Activated T-helper 1 cell treated with Interleukin-2 at 50 U/mL for 16 hours (primary cell): ENCODE data around the gene KLF6.

Experiments used
- DNase-seq: peaks from one replicate; pipeline ENCODE4 v3.0.0-alpha.2; 2020; ENCODE audit warnings: low read depth

Gene KLF6

GRCh38 chr10:3774814-3775695 lies 10.0 kb downstream of the KLF6 start:
- DNase-seq, result no peak

DNA sequence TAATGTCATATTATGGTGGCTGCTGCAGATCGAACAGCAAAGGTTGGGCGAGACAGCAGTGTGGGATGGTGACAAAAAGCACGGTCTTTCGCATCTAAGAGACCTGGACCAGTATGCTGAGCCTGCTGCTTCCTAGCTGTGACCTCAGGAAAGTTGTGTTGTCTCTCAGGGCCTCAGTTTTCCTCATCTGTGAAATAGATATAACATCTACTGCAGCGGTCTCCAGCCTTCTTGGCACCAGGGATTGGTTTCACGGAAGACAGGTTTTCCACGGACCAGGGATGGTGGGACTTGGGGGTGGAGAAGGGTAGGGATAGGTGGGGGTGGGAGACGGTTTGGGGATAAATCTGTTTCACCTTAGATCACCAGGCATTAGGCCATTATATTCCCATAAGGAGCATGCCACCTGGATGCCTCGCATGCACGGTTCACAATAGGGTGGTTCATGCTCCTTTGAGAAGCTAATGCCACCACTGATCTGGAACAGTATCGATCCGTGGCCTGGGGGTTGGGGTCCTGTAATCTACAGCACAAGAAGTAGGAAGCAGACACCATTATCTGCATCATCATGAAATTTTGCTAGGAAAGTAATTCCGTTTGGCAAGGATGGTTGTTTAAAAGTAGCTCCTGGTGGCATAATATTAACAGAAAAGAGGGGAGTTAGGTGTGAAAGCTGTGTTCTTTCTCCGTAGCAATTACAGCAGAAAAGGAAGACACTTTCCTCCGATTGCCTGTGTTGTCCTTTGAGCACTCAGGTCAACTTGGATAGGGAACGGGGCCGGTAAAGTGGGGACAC lies 10.8 kb downstream of the KLF6 start:
- DNase-seq, result no peak

DNA sequence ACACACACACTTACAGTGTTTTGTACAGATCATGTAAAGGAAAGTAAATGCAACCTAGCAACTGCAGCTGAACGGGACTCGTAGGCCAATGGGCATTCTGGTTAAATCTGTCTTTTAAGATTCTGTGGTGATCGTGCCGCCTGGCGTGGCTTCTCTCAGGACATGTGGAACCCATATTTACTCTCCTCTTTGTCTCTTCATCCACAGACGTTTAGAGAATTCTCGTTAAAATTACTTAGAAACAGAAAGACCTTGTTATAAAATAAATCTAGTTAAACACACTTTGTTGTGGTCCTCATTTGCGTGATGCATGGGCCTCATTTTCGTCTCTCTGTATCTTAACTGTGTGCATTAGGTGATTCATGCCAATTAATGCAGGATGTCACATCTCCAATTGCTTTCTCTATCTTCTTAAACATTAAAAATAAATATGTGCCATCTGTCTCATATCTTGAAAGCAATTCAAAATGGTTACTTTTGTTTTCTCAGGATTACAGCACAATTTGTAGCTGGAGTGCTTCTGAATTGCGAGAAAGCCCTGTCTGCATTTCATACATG lies 11.5 kb downstream of the KLF6 start:
- no peak for DNase-seq

- DNase-seq, result no peak
Observed at GRCh38 chr10:3772361-3773171, 12.4 kb downstream of the KLF6 start.

- DNase-seq, result no peak
Observed at GRCh38 chr10:3770611-3771110, 14.3 kb downstream of the KLF6 start.

GRCh38 chr10:3769556-3769955 lies 15.5 kb downstream of the KLF6 start:
- no peak for DNase-seq

GRCh38 chr10:3766046-3766756 lies 18.8 kb downstream of the KLF6 start:
- no peak for DNase-seq

DNA sequence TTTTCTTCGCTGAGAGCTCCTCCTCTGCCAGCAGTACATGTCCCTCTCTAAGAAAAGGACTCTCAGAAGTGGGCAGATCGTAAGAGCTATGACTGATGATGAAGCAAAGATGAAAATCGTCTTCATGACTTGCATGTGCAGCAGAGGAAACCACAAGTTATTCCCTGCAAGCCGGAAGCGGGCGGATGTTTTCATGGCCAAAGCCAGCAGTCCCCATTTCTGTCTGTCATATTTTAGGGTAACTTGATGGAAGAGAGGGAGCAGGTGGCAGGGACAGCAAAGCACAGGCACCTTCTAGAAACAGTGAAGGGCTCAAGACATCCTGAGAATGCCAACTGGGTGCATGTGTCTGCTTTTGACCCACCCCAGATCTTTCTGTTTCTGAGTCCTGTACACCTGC lies 19.9 kb downstream of the KLF6 start:
- DNase-seq, result no peak

- no peak for DNase-seq
Observed at GRCh38 chr10:3764626-3765112, 20.3 kb downstream of the KLF6 start.

- DNase-seq, result no peak
Observed at GRCh38 chr10:3763852-3764625, 21.0 kb downstream of the KLF6 start.

DNA sequence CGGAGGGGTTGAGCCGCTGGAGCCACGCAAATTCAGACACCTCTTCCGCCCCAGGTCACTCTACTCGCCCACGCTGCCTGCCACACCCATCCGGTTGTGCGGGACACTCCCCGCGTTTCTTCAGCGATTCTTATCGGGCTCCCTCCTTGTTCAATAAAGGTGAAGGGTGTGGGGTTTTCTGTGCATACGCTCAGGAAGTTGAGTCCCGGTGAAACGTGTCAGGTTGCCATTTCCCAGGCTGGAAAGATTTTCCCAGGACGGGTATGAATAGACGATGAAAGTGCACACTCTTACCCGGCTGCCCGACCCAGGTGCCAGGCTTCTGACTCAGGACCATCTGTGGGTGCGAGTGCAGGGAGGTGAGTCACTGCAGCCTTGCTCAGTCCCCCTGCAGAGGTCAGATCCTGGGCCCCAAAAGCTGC lies 22.0 kb downstream of the KLF6 start:
- DNase-seq, result no peak

- no peak for DNase-seq
Observed at GRCh38 chr10:3762309-3762708, 22.7 kb downstream of the KLF6 start.

DNA sequence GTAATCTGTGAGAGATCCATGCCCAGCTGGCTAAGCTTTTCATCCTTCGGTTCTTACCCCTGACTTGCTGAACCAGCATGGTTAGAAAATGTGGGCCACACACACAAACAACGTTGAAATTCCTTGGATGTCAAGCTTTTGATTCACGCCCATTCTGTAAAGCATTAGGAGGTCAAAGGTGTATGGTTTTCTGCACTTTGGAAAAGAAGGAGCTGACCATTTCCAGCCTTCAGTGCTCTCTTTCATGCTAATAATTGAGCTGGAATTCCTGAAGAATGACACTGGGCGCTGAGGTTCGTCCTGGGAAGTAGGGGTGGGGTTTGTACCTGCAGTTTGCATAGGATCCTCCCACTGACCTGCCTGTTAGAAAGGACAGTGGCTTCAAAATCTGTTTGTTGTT lies 23.1 kb downstream of the KLF6 start:
- no peak for DNase-seq

GRCh38 chr10:3761021-3761686 lies 23.9 kb downstream of the KLF6 start:
- DNase-seq, result no peak

- DNase-seq, result no peak
Observed at GRCh38 chr10:3760083-3760482, 24.9 kb downstream of the KLF6 start.

GRCh38 chr10:3759397-3759796 lies 25.6 kb downstream of the KLF6 start:
- DNase-seq, result no peak

- no peak for DNase-seq
Observed at GRCh38 chr10:3758491-3758970, 26.5 kb downstream of the KLF6 start.

GRCh38 chr10:3757638-3758490 lies 27.1 kb downstream of the KLF6 start:
- peak; percentile 56 for DNase-seq

GRCh38 chr10:3757250-3757637 lies 27.8 kb downstream of the KLF6 start:
- DNase-seq, result no peak
